ENCODE measurements around the gene CCDC146.
"Not testable (repeated sequence)": the region's sequence is repeated elsewhere in the genome, so short reads cannot be mapped to it uniquely, and the experiment has no call there.

CCDC146 gene

GRCh38 chr7:77199013-77199966, 76.9 kb downstream of the CCDC146 start, which contains the start of gene FGL2:
Gene FGL2, minus strand, starts transcription at chr7:77199819. Its CDS starts 26 bp downstream, at chr7:77199793.
- DNase-seq (ENCODE audit: low read depth in 2 of 2), result peak; percentile 4 to 11

DNA sequence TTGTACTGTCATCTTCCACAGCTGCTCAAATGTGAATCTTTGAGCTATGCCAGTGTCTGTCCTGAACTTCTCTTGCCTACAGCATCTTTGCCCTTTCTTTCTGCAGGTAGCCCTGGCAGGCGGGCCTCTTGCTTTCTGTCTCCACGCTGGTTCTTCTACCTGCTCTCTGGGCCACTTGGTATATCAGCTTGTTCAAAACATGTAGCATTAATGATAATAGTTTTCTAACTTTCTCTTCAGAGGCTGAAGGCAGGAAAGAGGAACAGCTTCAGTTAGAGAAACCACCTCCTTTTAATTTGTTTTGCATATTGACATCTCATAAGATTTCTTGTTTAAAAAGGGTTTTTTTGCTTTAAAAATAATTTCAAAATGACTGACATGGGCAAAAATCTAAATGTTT, 78.1 kb downstream of the CCDC146 start:
- DNase-seq (ENCODE audit: low read depth in 2 of 2), result no peak

DNA sequence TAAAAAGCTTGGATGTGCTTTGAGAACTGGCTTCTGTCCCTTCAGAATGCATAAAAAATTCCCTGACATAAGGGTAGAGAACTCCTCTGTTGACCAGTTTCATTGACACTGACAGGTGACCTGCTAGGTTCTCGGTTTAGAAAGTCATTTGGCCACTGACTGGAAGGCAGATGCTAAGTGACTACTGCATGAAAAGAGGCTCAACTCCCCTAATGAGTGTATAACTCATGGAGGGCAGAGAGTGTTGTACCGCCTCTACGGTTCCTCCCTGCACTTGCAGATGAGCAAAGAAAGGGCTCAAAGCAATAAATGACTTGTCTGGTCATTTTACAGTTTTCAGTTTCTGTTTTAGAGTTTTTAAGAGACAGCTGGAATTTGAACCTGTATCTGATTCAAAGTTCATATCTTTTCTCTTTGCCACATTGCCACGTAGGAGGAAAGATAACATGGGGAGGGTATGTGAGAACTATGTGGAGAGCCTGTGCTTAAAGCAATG, 80.1 kb downstream of the CCDC146 start:
- DNase-seq (ENCODE audit: low read depth in 2 of 2), result no peak

- peak; percentile 18 to 19 for DNase-seq (ENCODE audit: low read depth in 2 of 2)
These were observed 83.3 kb downstream of the CCDC146 start for GRCh38 chr7:77205706-77206105.

- DNase-seq (ENCODE audit: low read depth in 2 of 2), result no peak
These were observed 86.0 kb downstream of the CCDC146 start for GRCh38 chr7:77208416-77208815.

GRCh38 chr7:77209479-77210139, 87.2 kb downstream of the CCDC146 start:
- no peak for DNase-seq (ENCODE audit: low read depth in 2 of 2)

GRCh38 chr7:77216181-77216845, 93.9 kb downstream of the CCDC146 start:
- DNase-seq (ENCODE audit: low read depth in 2 of 2), result no peak

DNA sequence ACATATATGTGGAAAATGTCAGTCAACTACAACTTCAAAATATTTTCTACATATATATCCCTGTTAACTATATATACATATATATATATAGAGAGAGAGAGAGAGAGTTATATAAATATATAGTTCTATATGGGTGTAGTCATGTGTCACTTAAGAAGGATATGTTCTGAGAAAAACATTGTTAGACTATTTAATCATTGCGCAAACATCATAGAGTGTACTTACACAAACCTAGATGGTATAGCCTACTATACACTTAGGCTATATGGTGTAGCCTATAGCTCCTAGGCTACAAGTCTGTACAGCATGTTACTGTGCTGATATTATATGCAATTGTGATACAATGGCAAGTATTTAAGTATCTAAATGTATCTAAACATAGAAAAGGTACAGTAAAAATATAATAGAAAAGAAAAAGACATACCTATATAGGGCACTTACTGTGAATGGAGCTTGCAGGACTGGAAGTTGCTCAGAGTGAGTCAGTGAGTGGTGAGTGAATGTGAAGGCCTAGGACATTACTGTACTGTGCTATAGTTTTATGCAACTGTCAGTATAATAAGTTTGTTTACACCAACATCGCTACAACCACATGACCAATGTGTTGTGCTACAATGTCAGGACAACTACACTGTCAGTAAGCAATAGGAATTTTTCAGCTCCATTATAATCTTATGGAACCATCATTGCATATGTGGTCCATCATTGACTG, 95.2 kb downstream of the CCDC146 start:
- DNase-seq (ENCODE audit: low read depth in 2 of 2), result no peak

- not testable (repeated sequence) for DNase-seq (ENCODE audit: low read depth in 2 of 2)
These were observed 97.4 kb downstream of the CCDC146 start for GRCh38 chr7:77219701-77220331.

DNA sequence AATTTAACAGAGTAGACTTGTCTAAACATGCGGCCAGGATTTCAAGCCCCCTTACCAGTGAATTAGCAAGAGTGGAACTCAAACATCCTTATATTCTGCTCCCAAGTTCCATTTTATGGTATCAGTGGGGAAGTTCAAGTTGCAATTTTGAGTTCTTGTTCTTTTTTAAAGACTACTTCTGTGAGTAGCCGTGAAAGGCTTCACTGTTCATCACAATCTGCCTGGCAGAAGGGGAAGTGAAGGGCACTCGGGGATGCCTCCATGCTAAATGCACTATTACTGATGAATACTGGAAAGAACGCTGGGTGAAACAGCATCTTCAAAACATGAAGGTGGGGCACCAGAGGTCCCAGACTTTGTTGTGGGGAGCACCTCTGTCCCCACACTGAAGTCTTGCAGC, 99.7 kb downstream of the CCDC146 start:
- DNase-seq (ENCODE audit: low read depth in 2 of 2), result no peak

GRCh38 chr7:77222819-77223218, 100.4 kb downstream of the CCDC146 start:
- DNase-seq (ENCODE audit: low read depth in 2 of 2), result no peak

DNA sequence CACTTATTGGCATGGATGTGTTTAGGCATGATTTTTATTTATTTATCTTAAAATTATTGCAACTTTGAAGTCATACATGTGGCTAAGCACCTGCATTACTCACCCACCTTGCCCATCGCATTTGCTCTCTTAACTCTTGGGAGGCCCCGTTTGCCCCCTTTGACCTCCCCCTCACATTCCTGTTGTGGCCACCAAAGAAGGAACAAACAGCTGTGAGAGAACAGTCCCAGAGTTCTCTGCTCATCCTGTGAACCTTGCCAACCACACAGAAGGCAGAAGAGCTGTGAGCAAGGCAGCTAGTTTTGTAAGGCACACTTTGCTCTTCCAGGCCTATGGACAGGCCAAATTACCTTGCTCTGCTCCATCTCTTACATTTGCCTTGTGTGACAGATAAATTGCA, 100.8 kb downstream of the CCDC146 start:
- DNase-seq (ENCODE audit: low read depth in 2 of 2), result no peak

DNA sequence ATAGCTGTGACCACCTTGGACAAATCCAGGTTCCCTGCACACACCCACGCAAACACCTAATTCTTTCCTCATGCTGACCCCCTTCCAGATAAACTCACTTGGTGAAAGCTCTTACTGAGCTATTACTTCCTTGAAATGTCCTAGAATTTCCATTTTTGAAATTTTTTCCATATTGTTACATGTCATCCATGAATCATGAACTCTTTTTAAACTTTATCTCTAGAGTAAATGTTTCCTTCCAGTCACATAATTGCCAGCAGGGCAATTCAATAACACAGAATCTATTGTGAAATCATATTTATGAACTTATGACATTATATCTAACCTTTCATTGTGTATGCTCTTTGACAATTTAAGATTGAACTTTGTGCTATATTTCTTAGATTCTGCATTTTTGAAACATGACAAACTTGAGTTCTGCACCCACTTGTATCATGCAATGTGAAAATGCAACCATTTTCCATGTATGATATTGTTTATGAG, 104.0 kb downstream of the CCDC146 start:
- DNase-seq (ENCODE audit: low read depth in 2 of 2), result no peak

GRCh38 chr7:77228795-77229194, 106.4 kb downstream of the CCDC146 start:
- DNase-seq (ENCODE audit: low read depth in 2 of 2), result not testable (repeated sequence)

DNA sequence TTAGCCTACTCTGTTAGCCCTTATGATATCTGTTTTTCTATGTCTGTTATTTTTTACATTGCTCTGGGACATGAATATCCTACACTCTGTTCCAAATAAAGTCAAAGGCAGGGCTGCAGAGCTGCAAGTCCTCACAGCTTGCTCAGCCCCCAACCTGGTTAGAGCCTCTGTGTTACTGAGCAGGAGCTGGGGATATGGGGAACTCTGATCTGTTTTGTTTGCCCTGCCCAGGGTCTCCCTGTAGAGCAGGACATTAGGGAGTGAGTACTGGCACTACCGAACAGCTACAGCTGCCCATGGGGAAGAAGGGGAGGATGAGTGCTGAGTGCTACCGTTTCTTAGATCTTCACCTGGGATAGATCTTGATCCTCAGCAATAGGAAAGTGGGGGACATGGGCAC, 110.1 kb downstream of the CCDC146 start:
- no peak for DNase-seq (ENCODE audit: low read depth in 2 of 2)

DNA sequence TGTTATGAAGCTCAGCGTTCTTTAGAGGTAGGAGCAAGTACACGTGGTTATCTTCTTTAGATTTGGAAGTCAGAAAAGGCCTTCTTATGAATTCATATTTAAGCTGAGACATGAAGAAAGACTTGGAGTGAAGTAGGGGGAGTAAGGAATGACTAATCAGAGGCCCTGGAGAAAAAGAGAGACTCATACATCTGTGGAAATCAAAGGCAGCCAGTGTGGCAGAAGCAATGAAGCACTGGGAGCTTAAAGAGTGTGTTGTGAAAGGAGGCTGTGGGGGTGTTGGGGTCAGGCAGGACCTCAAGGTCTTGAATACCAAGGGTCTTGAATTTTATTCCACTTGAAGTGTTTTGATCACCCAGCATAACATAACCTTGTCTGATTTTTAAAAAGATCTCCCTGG, 112.9 kb downstream of the CCDC146 start:
- no peak for DNase-seq (ENCODE audit: low read depth in 2 of 2)

DNA sequence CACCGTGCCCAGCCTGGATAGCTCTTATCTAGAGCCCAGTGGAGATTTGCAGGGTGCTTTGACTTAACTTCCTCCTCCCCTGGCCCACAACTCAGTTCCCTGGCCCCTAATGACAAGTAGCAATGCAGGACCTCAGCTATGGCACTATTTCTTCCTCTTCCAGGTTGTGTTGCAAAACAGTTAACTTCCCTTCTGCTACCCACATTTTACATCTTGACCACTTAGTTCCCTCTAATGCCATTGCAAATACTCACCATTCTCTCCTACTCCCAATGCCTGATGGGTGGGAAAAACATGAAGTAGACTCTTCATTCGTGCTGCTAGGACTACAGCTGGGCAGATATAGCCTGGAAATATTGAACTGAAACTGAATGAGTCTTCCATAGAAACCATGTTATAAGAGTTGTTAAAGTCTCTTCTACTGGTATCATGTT, 116.3 kb downstream of the CCDC146 start:
- no peak for DNase-seq (ENCODE audit: low read depth in 2 of 2)

DNA sequence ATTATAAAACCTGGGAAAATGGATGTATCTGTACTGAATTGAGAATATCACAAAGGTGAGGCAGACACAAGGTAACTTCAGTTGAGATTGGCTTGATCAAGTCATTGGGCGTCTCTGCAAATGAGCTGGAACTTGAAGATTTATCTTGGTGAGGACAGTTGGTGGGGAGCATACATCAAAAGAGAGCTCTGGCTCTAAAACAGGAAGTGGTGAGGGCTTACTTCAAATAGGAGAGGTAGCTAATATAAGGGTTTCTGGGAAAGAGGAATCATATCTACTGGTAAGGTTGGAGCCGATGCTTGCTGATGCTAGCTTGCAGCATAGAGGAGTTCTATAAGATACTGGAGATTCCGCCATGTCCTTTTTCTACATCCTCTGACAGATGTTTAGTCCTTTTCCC, 117.1 kb downstream of the CCDC146 start:
- DNase-seq (ENCODE audit: low read depth in 2 of 2), result no peak

DNA sequence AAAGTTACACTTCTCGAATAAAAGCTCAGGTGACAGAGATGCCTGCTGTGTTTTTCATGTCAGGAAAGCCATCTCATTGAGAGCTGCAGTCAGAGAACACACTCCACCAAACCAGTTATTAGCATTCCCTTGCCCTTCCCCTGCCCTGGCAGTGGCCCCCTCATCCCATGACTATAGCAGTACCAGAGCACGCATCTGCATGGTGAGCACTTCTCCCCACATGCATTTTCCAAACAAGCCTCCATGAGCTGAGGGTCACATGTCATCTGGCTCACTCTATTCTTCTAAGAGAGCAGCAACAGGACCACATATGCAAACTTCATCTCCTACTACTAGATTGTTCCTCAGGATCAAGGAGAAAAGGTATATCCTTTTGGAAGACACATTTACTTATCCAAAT, 119.7 kb downstream of the CCDC146 start:
- no peak for DNase-seq (ENCODE audit: low read depth in 2 of 2)

DNA sequence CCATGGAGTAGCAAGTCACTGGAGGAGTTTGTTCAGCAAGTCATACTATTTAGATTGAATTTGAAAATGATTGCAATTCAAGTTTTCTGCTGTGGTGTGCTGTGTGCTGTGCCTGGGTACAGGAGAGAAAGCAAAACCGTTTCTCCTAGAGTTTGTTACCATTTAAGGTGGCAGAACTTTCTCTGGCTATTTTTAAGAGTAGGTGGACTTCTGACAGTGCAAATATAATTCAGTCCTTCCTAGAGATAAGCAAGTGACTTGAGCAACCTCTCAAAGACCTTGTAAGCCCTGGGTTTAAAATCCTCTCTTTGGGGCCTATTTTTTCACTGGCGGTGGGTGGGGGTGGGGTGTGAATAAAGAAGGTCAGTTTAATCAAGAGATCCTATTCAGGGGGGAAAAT, 120.1 kb downstream of the CCDC146 start:
- DNase-seq (ENCODE audit: low read depth in 2 of 2), result no peak
